Activated CD4-positive, alpha-beta T cell treated with anti-CD3 and anti-CD28 coated beads for 36 hours (primary cell): Measurements from ENCODE around the gene GRAMD4. TPM values are rescaled to one million over a fixed set of nuclear protein-coding genes. Genes with fewer than 3 reads are reported as not detected.

Source experiments
- ATAC-seq: fragments of 200-7000 bp; cut with Tn5 transposase; one replicate; pipeline ENCODE4 v1.10.0; 2021; ENCODE audit warnings: mild to moderate bottlenecking, moderate library complexity
- CTCF ChIA-PET: fragments of 350-600 bp; sonication (Branson Sonifier 250); formaldehyde crosslinking; loops from one replicate; lab custom pipeline; 2021; ENCODE audit warnings: antibody characterized with exemption; lab: Charles Lee
- POLR2A ChIA-PET: fragments of 350-600 bp; sonication (Branson Sonifier 250); formaldehyde crosslinking; loops from one replicate; lab custom pipeline; 2021; ENCODE audit warnings: antibody characterized with exemption, inconsistent platforms; lab: Charles Lee
- DNase-seq: peaks from one replicate; pipeline ENCODE4 v3.0.0-alpha.2; 2020
- H3K27ac Mint-ChIP-seq: one replicate; pipeline ENCODE4 v1.8.0; 2021; ENCODE audit warnings: mixed read lengths
- H3K27me3 Mint-ChIP-seq: one replicate; pipeline ENCODE4 v1.8.0; 2021; ENCODE audit warnings: mixed read lengths
- H3K36me3 Mint-ChIP-seq: one replicate; pipeline ENCODE4 v1.8.0; 2021; ENCODE audit warnings: low read depth, mixed read lengths
- H3K4me1 Mint-ChIP-seq: one replicate; pipeline ENCODE4 v1.8.0; 2021; ENCODE audit warnings: mixed read lengths
- H3K4me3 Mint-ChIP-seq: one replicate; pipeline ENCODE4 v1.8.0; 2021; ENCODE audit warnings: mild to moderate bottlenecking, moderate library complexity, mixed read lengths
- H3K9me3 Mint-ChIP-seq: one replicate; pipeline ENCODE4 v1.8.0; 2021; ENCODE audit warnings: low read depth, mixed read lengths
- intact Hi-C, 2 experiments: fragments of 100-400 bp; cut with DNase I in 1 of 2; cut with micrococcal nuclease in 1 of 2; formaldehyde crosslinking; loops; one replicate each; pipeline versions ENCODE4 v1.14.2 to v1.15.1; 2022 to 2024; cut with DNase I, micrococcal nuclease
- total RNA-seq, 2 experiments: library from RNA; stranded (reverse); gene quantifications; one replicate each; pipeline ENCODE4 v1.2.3, GENCODE V29; 2021

Gene GRAMD4
- total RNA-seq, 2 experiments from 2014 or later: 25.7 to 40.7 TPM

GRCh38 chr22:46592390-46592872 is 27.8 kb upstream of the GRAMD4 start:
- DNase-seq (peak; percentile 80), ATAC-seq (peak; percentile 77)
- Mint-ChIP-seq H3K9me3 (no peaks in the 10 kb centered on the region), H3K36me3 (no peaks in the 10 kb centered on the region), H3K27me3 (no peaks in the 10 kb centered on the region), H3K27ac (peak overlapping the region; percentile 85), H3K4me3 (peak overlapping the region; percentile 47), H3K4me1 (peaks cover 25% of the 10 kb centered on the region)
- CTCF ChIA-PET: interaction anchor here (0.6 to 0.7 kb wide), 2 partner anchors 14 to 68 kb away, joined by 3 to 4 read pairs; no protein-coding TSS in a partner anchor
- intact Hi-C loops: loop anchor here in 1 of 2 experiments (1.0 kb wide), 3 partner anchors 12 to 82 kb away; no protein-coding TSS in a partner anchor
- POLR2A ChIA-PET: no interaction called here

DNA sequence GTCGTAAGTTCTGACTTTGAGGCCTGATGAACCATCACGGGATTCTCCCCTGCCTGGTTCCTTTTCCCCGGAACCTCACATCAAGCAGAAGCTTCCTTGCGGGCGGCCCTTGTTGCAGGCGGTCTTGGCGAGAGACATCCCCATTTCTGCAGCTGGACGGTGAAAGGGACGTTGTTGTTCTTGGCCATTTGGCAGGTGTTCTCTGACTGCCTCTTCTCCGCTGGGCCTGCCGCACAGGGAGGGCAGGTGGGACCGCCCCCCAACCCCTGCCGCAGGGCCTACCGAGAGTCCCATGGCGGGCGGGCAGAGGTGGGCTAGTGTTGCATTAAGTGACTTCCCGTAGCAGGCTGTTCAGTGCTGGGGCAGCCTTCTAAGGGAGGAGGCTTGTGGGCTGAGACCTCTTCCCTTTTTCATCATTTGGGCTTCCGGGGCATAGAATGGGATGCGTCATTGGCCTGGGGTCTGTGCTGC is 26.9 kb upstream of the GRAMD4 start:
- Mint-ChIP-seq H3K4me1 (peaks cover 18% of the 10 kb centered on the region), H3K27me3 (no peaks in the 10 kb centered on the region), H3K4me3 (peak overlapping the region; percentile 47), H3K27ac (no peak overlapping the region), H3K9me3 (no peaks in the 10 kb centered on the region), H3K36me3 (no peaks in the 10 kb centered on the region)
- CTCF ChIA-PET: no interaction called here
- POLR2A ChIA-PET: no interaction called here
- DNase-seq: no peak
- intact Hi-C loops: no loop called here
- ATAC-seq: no peak

DNA sequence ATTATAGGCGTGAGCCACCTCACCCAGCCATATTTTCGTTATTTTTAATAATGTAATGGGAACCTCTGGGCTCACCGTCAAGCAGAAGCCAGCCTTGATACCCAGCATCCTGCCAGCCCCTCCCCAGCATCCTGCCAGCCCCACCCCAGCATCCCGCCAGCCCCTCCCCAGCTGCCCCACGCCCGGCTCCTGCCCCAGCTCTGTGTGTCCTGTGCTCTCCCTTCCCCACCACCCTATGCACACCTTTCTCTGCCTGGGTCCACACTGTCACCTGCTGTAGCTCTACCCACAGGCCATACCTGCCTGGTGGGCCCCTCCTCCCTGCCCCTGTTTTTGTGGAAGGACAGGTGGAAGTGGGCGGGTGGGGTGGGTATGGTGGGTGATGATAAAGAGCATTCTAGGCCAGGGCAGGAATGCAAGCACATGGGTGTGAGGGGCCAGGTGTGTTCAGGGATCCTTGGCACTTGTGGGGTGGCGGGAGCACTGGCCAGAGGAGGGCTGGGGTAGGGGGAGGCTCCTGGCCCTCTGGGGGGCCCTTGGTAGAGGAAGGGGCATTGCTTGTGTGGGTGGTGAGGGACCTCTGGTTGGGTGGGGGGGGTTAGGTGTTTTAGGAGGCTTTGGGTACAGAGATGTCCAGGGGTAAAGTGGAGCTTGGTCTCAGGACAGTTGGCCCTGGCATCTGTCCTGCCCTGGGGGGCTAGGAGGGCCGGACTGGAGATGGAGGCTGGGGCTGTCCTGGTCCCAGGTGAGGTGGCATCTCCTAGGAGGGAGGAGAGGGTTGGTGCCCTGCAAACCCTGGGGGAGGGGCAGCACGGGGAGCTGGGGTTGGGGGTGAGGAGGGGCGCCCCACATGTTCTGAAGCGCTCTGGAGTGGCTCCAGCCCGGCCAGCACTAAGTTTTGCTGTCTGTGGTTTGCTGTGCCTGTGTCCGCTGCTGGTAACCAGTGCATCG is 25.9 kb upstream of the GRAMD4 start:
- H3K9me3 Mint-ChIP-seq: no peaks in the 10 kb centered on the region
- no peak overlapping the region for H3K27ac Mint-ChIP-seq
- no peak for DNase-seq
- H3K36me3 Mint-ChIP-seq: no peaks in the 10 kb centered on the region
- POLR2A ChIA-PET: no interaction called here
- intact Hi-C loops: no loop called here
- no peaks in the 10 kb centered on the region for H3K27me3 Mint-ChIP-seq
- ATAC-seq: no peak
- peaks cover 17% of the 10 kb centered on the region for H3K4me1 Mint-ChIP-seq
- no peak overlapping the region for H3K4me3 Mint-ChIP-seq
- CTCF ChIA-PET: no interaction called here

DNA sequence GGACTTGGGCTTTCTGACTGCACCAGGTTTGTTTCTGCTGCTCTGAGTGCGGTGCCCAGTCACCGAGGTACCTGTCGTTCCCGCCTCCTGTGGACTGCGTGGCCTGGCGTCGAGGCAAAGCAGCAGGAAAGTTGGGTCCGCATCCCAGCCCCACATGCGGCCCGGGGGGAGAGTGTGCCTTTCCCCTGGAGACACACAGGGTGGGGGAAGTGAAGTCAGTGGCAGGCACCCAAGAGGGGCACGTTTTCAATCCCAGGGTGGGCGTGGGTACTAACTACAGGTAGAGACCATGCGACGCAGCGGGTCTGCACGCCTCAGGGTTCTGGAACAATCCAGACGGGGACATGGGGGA is 25.3 kb upstream of the GRAMD4 start:
- Mint-ChIP-seq H3K4me3 (no peak overlapping the region), H3K4me1 (peaks cover 17% of the 10 kb centered on the region), H3K36me3 (no peaks in the 10 kb centered on the region), H3K27me3 (no peaks in the 10 kb centered on the region), H3K27ac (no peak overlapping the region), H3K9me3 (no peaks in the 10 kb centered on the region)
- ChIA-PET POLR2A (no interaction called here), CTCF (no interaction called here)
- intact Hi-C loops: no loop called here
- ATAC-seq: no peak
- no peak for DNase-seq

GRCh38 chr22:46595545-46595944 is 24.6 kb upstream of the GRAMD4 start:
- Mint-ChIP-seq H3K27ac (no peak overlapping the region), H3K4me3 (no peak overlapping the region), H3K27me3 (no peaks in the 10 kb centered on the region), H3K36me3 (no peaks in the 10 kb centered on the region), H3K9me3 (no peaks in the 10 kb centered on the region), H3K4me1 (peaks cover 17% of the 10 kb centered on the region)
- ATAC-seq: no peak
- ChIA-PET POLR2A (no interaction called here), CTCF (no interaction called here)
- intact Hi-C loops: no loop called here
- no peak for DNase-seq

DNA sequence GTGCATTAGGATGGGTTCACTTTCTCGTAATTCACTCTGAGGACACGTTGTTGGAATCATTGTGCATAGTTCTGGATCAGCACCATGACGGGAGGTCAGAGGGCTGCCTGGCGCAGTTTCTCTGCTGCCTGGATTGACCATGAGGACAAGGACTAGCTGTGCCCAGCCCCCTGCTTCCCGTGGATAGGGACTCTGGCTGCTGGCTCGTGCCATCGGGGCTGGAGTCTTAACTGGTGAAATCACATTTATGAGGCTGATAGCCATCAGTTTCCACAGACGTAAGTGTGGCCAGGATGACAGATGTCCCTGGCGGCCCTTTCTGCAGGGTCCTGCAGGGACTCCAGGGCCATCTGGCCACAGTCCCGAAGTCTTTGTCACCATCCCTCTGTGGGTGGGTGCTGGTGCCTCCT is 24.1 kb upstream of the GRAMD4 start:
- H3K27me3 Mint-ChIP-seq: no peaks in the 10 kb centered on the region
- H3K27ac Mint-ChIP-seq: no peak overlapping the region
- H3K4me1 Mint-ChIP-seq: peaks cover 17% of the 10 kb centered on the region
- H3K36me3 Mint-ChIP-seq: no peaks in the 10 kb centered on the region
- DNase-seq: no peak
- ChIA-PET POLR2A (no interaction called here), CTCF (no interaction called here)
- no peak overlapping the region for H3K4me3 Mint-ChIP-seq
- intact Hi-C loops: no loop called here
- no peak for ATAC-seq
- no peaks in the 10 kb centered on the region for H3K9me3 Mint-ChIP-seq

GRCh38 chr22:46596819-46597218 is 23.4 kb upstream of the GRAMD4 start:
- Mint-ChIP-seq H3K36me3 (no peaks in the 10 kb centered on the region), H3K27me3 (no peaks in the 10 kb centered on the region), H3K4me1 (peaks cover 16% of the 10 kb centered on the region), H3K4me3 (no peak overlapping the region), H3K27ac (no peak overlapping the region), H3K9me3 (no peaks in the 10 kb centered on the region)
- ChIA-PET CTCF (no interaction called here), POLR2A (no interaction called here)
- intact Hi-C loops: no loop called here
- DNase-seq (no peak), ATAC-seq (no peak)

DNA sequence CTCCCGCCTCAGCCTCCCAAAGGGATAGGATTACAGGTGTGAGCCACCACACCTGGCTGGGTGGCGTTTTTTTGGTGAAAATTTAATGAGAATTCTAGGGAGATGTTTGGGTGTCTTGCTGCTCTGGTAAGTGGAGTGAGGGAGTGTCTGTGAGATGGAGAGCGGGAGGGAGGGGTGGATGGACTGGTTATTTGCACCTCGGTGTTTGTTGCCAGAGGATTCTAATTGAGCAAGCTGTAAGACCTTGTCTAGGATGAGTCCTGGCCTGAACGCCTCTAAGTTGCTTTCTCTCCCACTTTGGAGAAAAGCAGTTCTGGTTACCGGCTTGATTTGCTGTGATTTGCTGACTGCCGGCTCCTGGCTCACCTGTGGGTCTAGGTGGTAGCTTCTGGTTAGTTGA is 22.0 kb upstream of the GRAMD4 start:
- Mint-ChIP-seq H3K4me1 (peaks cover 2% of the 10 kb centered on the region), H3K4me3 (no peak overlapping the region), H3K36me3 (no peaks in the 10 kb centered on the region), H3K9me3 (no peaks in the 10 kb centered on the region), H3K27me3 (no peaks in the 10 kb centered on the region), H3K27ac (no peak overlapping the region)
- ATAC-seq (no peak), DNase-seq (no peak)
- POLR2A ChIA-PET: no interaction called here
- intact Hi-C loops: no loop called here
- CTCF ChIA-PET: interaction anchor here (0.8 kb wide), 1 partner anchor 140 kb away, joined by 5 read pairs; no protein-coding TSS in a partner anchor

DNA sequence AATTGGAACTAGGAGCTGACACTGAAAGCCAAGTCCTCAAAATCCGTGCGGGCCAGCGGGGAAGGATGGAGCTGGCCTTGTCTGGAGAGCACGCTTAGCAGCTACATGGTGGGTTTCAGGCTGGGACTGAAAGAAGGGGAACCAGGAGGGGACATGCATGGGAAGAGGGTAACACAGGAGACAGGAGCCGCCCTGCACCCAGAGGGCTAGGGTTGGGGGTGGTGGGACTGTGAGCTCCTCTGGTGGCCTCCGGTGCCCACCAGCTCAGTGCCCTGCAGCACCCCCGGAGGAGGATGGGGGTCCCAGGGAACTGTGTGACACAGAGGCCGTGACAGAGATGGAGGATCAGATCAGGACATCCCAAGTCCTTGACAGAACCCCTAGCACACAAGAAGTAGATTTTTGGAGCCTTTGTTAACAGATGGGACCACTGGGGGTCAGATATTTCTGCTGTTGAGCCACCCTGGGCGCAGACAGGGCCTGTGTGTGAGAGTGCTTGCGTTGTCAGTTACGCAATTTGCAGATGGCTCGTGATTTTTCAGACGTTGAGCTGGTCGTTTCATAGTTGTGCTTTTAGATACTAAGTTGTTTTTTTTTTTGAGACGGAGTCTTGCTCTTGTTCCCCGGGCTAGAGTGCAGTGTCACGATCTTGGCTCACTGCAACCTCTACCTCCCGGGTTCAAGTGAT is 21.3 kb upstream of the GRAMD4 start:
- intact Hi-C loops: no loop called here
- no peaks in the 10 kb centered on the region for H3K36me3 Mint-ChIP-seq
- POLR2A ChIA-PET: interaction anchor here (0.6 kb wide), 1 partner anchor 36 kb away, joined by 6 read pairs; no protein-coding TSS in a partner anchor
- H3K4me3 Mint-ChIP-seq: no peak overlapping the region
- CTCF ChIA-PET: interaction anchor here (0.8 kb wide), 1 partner anchor 140 kb away, joined by 5 read pairs; no protein-coding TSS in a partner anchor
- H3K4me1 Mint-ChIP-seq: peaks cover 5% of the 10 kb centered on the region
- no peaks in the 10 kb centered on the region for H3K27me3 Mint-ChIP-seq
- no peak for DNase-seq
- ATAC-seq: no peak
- H3K27ac Mint-ChIP-seq: no peak overlapping the region
- H3K9me3 Mint-ChIP-seq: no peaks in the 10 kb centered on the region

DNA sequence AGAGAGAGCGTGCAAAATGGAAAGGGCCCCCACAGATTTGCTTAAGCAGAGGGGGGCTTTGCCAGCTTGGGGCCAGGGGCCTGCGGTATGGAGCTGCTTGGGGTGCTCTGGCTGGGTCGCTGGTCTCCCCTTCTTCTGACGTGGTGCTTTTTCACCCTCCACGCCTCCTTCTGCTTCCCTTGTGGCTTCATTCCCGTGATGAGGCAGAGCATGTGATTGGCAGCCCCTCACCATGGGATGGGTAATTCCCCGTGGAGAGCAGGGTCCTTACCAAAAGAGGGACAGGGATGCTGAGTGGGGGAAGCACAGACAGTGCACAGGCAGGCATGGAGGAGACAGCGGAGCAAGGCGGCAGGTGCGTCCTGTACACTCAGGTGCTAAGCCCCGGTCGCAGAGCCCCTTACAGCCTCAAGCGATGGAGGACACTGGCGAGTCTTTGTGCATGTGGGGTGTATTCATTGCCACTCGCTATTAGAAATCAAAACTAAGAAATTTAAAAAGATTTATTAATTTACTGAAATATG is 19.9 kb upstream of the GRAMD4 start:
- no peak for ATAC-seq
- intact Hi-C loops: loop anchor here in 1 of 2 experiments (5.0 kb wide), 1 partner anchor 137 kb away; the partner anchor contains the start of gene CERK
- DNase-seq: no peak
- Mint-ChIP-seq H3K4me3 (no peak overlapping the region), H3K4me1 (peaks cover 14% of the 10 kb centered on the region), H3K27me3 (no peaks in the 10 kb centered on the region), H3K27ac (no peak overlapping the region), H3K9me3 (peaks cover 2% of the 10 kb centered on the region), H3K36me3 (peaks cover 1% of the 10 kb centered on the region)
- ChIA-PET CTCF (no interaction called here), POLR2A (no interaction called here)

- Mint-ChIP-seq H3K4me1 (peaks cover 16% of the 10 kb centered on the region), H3K4me3 (no peak overlapping the region), H3K9me3 (peaks cover 2% of the 10 kb centered on the region), H3K36me3 (peaks cover 3% of the 10 kb centered on the region), H3K27me3 (no peaks in the 10 kb centered on the region), H3K27ac (no peak overlapping the region)
- DNase-seq (no peak), ATAC-seq (no peak)
- ChIA-PET CTCF (interaction anchor here (0.7 kb wide), 1 partner anchor 192 kb away, joined by 3 read pairs; no protein-coding TSS in a partner anchor), POLR2A (no interaction called here)
- intact Hi-C loops: loop anchor here in 1 of 2 experiments (5.0 kb wide), 1 partner anchor 135 kb away; the partner anchor contains the start of gene CERK
Measured at GRCh38 chr22:46602025-46602424, 18.2 kb upstream of the GRAMD4 start.
